Measurements from ENCODE around the gene PKN1.

Gene PKN1

DNA sequence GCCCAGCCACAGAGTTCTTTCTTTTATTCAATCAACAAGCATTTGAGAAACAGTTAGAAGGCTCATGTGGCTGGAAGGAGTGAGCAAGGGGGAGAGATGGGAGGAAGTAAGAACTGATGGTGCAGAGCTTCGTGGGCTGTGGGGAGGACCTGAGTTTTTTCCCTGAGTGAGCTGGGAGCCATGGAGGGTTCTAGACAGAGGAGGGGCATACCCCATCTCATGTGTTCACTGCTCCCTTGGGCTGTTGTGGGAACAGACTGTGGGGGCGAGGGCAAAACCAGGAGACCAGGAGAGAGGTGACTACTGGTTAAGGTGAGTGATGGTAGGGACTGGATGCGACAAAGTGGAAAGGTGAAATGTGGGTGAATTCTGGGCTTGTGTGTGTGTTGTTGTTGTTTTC lies 2.4 kb upstream of the PKN1 start:
- Histone ChIP-seq H3K4me3 (ENCODE audit: low read length in 2 of 2) (no peak overlapping the region), H3K27me3 (ENCODE audit: control insufficient read depth in 2 of 2, insufficient read depth in 2 of 2, low read length in 2 of 2) (peaks cover 3 to 5% of the 10 kb centered on the region in 2 donors), H3K36me3 (ENCODE audit: control insufficient read depth in 2 of 2, insufficient read depth in 2 of 2, low read length in 2 of 2) (no peaks in the 10 kb centered on the region), H3K9ac (ENCODE audit: low read depth in 1 of 2, low read length in 2 of 2) (no peak overlapping the region), H3K9me3 (ENCODE audit: control insufficient read depth in 2 of 2, low read length in 2 of 2) (no peaks in the 10 kb centered on the region), H3K27ac (ENCODE audit: low read depth in 2 of 2, low read length in 2 of 2) (no peak overlapping the region), H3K4me1 (ENCODE audit: control insufficient read depth in 2 of 2, insufficient read depth in 2 of 2, low read length in 2 of 2) (peaks cover 21 to 24% of the 10 kb centered on the region in 2 donors)

GRCh38 chr19:14433554-14434501 lies 722 bp downstream of the PKN1 start:
- no peaks in the 10 kb centered on the region for H3K36me3 ChIP-seq (ENCODE audit: control insufficient read depth in 2 of 2, insufficient read depth in 2 of 2, low read length in 2 of 2)
- peak overlapping the region; percentile 54 to 70 for H3K4me3 ChIP-seq (ENCODE audit: low read length in 2 of 2)
- H3K27me3 ChIP-seq (ENCODE audit: control insufficient read depth in 2 of 2, insufficient read depth in 2 of 2, low read length in 2 of 2): peaks cover 3 to 5% of the 10 kb centered on the region in 2 donors
- H3K4me1 ChIP-seq (ENCODE audit: control insufficient read depth in 2 of 2, insufficient read depth in 2 of 2, low read length in 2 of 2): peaks cover 21 to 24% of the 10 kb centered on the region in 2 donors
- H3K9ac ChIP-seq (ENCODE audit: low read depth in 1 of 2, low read length in 2 of 2): peak overlapping the region; percentile 26 to 64
- peak overlapping the region; percentile 48 to 63 for H3K27ac ChIP-seq (ENCODE audit: low read depth in 2 of 2, low read length in 2 of 2)
- H3K9me3 ChIP-seq (ENCODE audit: control insufficient read depth in 2 of 2, low read length in 2 of 2): no peaks in the 10 kb centered on the region

GRCh38 chr19:14434543-14435319 lies 1.6 kb downstream of the PKN1 start:
- H3K4me1 ChIP-seq (ENCODE audit: control insufficient read depth in 2 of 2, insufficient read depth in 2 of 2, low read length in 2 of 2): peaks cover 24 to 26% of the 10 kb centered on the region in 2 donors
- peak overlapping the region; percentile 54 to 70 for H3K4me3 ChIP-seq (ENCODE audit: low read length in 2 of 2)
- peak overlapping the region; percentile 48 to 63 for H3K27ac ChIP-seq (ENCODE audit: low read depth in 2 of 2, low read length in 2 of 2)
- H3K9me3 ChIP-seq (ENCODE audit: control insufficient read depth in 2 of 2, low read length in 2 of 2): no peaks in the 10 kb centered on the region
- peaks cover 3 to 5% of the 10 kb centered on the region in 2 donors for H3K27me3 ChIP-seq (ENCODE audit: control insufficient read depth in 2 of 2, insufficient read depth in 2 of 2, low read length in 2 of 2)
- H3K36me3 ChIP-seq (ENCODE audit: control insufficient read depth in 2 of 2, insufficient read depth in 2 of 2, low read length in 2 of 2): no peaks in the 10 kb centered on the region
- H3K9ac ChIP-seq (ENCODE audit: low read depth in 1 of 2, low read length in 2 of 2): peak overlapping the region in 1 of 2 donors; percentile 64

DNA sequence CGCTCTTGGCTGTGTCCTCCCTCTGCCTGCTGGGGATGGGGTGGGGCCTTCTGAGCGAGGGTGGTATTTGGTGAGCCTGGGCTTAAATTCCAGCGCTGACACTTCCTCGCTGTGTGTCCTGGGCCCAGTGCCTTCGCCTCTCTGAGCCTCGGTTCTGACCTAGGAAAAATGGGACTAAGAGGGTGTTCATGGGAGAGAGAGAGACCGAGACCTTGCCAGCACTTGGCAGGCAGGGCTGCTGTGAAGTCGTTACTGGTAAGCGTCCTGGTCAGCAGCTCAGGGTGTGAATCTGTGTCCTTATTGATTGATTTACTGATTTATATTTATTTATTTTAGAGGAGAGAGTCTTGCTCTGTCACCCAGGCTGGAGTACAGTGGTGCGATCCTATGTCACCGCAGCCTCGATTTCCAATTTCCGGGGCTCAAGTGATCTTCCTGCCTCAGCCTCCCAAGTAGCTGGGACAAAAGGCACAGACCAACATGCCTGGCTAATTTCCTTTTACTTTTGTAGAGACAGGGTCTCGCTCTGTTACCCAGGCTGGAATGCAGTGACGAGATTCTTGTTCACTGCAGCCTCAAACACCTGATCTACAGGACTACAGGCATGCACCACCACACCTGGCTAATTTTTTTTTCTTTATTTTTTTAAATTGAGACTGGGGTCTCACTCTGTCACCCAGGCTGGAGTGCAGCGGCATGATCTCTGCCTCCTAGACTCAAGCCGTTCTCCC lies 2.4 kb downstream of the PKN1 start:
- Histone ChIP-seq H3K36me3 (ENCODE audit: control insufficient read depth in 2 of 2, insufficient read depth in 2 of 2, low read length in 2 of 2) (no peaks in the 10 kb centered on the region), H3K9ac (ENCODE audit: low read depth in 1 of 2, low read length in 2 of 2) (no peak overlapping the region), H3K4me3 (ENCODE audit: low read length in 2 of 2) (no peak overlapping the region), H3K27ac (ENCODE audit: low read depth in 2 of 2, low read length in 2 of 2) (peak overlapping the region; percentile 48 to 63), H3K27me3 (ENCODE audit: control insufficient read depth in 2 of 2, insufficient read depth in 2 of 2, low read length in 2 of 2) (peaks cover 3 to 5% of the 10 kb centered on the region in 2 donors), H3K4me1 (ENCODE audit: control insufficient read depth in 2 of 2, insufficient read depth in 2 of 2, low read length in 2 of 2) (peaks cover 29 to 30% of the 10 kb centered on the region in 2 donors), H3K9me3 (ENCODE audit: control insufficient read depth in 2 of 2, low read length in 2 of 2) (no peaks in the 10 kb centered on the region)

DNA sequence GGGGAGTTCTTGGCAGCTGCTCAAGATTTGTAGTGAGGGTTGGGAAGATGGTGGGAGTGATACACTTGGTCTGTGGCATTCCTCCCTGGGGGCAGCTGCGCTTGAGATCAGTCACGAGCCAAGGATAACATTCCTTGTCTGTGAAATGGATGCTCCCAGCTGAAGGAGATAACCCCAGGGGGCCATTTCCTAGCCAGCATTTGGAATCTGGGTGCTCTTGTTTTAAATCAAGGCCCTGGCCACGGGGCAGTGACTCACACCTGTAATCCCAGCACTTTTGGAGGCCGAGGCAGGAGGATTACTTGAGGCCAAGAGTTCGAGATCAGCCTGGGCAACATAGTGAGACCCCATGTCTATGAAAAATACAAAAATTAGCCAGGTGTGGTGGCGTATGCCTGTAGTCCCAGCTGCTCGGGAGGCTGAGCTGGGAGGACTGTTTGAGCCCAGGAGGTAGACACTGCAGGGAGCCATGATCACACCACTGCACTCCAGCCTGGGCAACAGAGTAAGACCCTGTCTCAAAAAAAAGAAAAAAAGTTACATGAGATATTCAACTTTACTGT lies 4.6 kb downstream of the PKN1 start:
- Histone ChIP-seq H3K4me3 (ENCODE audit: low read length in 2 of 2) (no peak overlapping the region), H3K9me3 (ENCODE audit: control insufficient read depth in 2 of 2, low read length in 2 of 2) (no peaks in the 10 kb centered on the region), H3K27ac (ENCODE audit: low read depth in 2 of 2, low read length in 2 of 2) (no peak overlapping the region), H3K9ac (ENCODE audit: low read depth in 1 of 2, low read length in 2 of 2) (no peak overlapping the region), H3K36me3 (ENCODE audit: control insufficient read depth in 2 of 2, insufficient read depth in 2 of 2, low read length in 2 of 2) (peaks cover under 1 to 5% of the 10 kb centered on the region in 2 donors), H3K27me3 (ENCODE audit: control insufficient read depth in 2 of 2, insufficient read depth in 2 of 2, low read length in 2 of 2) (peaks cover 0 to under 1% of the 10 kb centered on the region in 2 donors), H3K4me1 (ENCODE audit: control insufficient read depth in 2 of 2, insufficient read depth in 2 of 2, low read length in 2 of 2) (peaks cover 27 to 32% of the 10 kb centered on the region in 2 donors)

- no peak overlapping the region for H3K9ac ChIP-seq (ENCODE audit: low read depth in 1 of 2, low read length in 2 of 2)
- peaks cover 10 to 17% of the 10 kb centered on the region in 2 donors for H3K36me3 ChIP-seq (ENCODE audit: control insufficient read depth in 2 of 2, insufficient read depth in 2 of 2, low read length in 2 of 2)
- peaks cover 17 to 23% of the 10 kb centered on the region in 2 donors for H3K4me1 ChIP-seq (ENCODE audit: control insufficient read depth in 2 of 2, insufficient read depth in 2 of 2, low read length in 2 of 2)
These were observed 5.9 kb downstream of the PKN1 start for GRCh38 chr19:14439014-14439413.

GRCh38 chr19:14440049-14440448 lies 6.9 kb downstream of the PKN1 start:
- Histone ChIP-seq H3K36me3 (ENCODE audit: control insufficient read depth in 2 of 2, insufficient read depth in 2 of 2, low read length in 2 of 2) (peaks cover 14 to 25% of the 10 kb centered on the region in 2 donors), H3K27me3 (ENCODE audit: control insufficient read depth in 2 of 2, insufficient read depth in 2 of 2, low read length in 2 of 2) (no peaks in the 10 kb centered on the region), H3K9ac (ENCODE audit: low read depth in 1 of 2, low read length in 2 of 2) (peak overlapping the region; percentile 22 to 47), H3K27ac (ENCODE audit: low read depth in 2 of 2, low read length in 2 of 2) (peak overlapping the region in 1 of 2 donors; percentile 17), H3K4me1 (ENCODE audit: control insufficient read depth in 2 of 2, insufficient read depth in 2 of 2, low read length in 2 of 2) (peaks cover 8 to 13% of the 10 kb centered on the region in 2 donors), H3K9me3 (ENCODE audit: control insufficient read depth in 2 of 2, low read length in 2 of 2) (no peaks in the 10 kb centered on the region), H3K4me3 (ENCODE audit: low read length in 2 of 2) (peak overlapping the region; percentile 33 to 70)

More at GRCh38 chr19:14439014-14439413, 5.9 kb downstream of the PKN1 start:
- no peak overlapping the region for H3K27ac ChIP-seq (ENCODE audit: low read depth in 2 of 2, low read length in 2 of 2)
- no peaks in the 10 kb centered on the region for H3K27me3 ChIP-seq (ENCODE audit: control insufficient read depth in 2 of 2, insufficient read depth in 2 of 2, low read length in 2 of 2)
- H3K9me3 ChIP-seq (ENCODE audit: control insufficient read depth in 2 of 2, low read length in 2 of 2): no peaks in the 10 kb centered on the region
- H3K4me3 ChIP-seq (ENCODE audit: low read length in 2 of 2): no peak overlapping the region

GRCh38 chr19:14441041-14441938 lies 8.2 kb downstream of the PKN1 start:
- no peak overlapping the region for H3K27ac ChIP-seq (ENCODE audit: low read depth in 2 of 2, low read length in 2 of 2)
- peaks cover 18 to 30% of the 10 kb centered on the region in 2 donors for H3K36me3 ChIP-seq (ENCODE audit: control insufficient read depth in 2 of 2, insufficient read depth in 2 of 2, low read length in 2 of 2)
- H3K27me3 ChIP-seq (ENCODE audit: control insufficient read depth in 2 of 2, insufficient read depth in 2 of 2, low read length in 2 of 2): no peaks in the 10 kb centered on the region
- H3K9me3 ChIP-seq (ENCODE audit: control insufficient read depth in 2 of 2, low read length in 2 of 2): no peaks in the 10 kb centered on the region
- no peak overlapping the region for H3K4me3 ChIP-seq (ENCODE audit: low read length in 2 of 2)
- peaks cover 8 to 10% of the 10 kb centered on the region in 2 donors for H3K4me1 ChIP-seq (ENCODE audit: control insufficient read depth in 2 of 2, insufficient read depth in 2 of 2, low read length in 2 of 2)
- no peak overlapping the region for H3K9ac ChIP-seq (ENCODE audit: low read depth in 1 of 2, low read length in 2 of 2)
